ENCODE results near the gene CCL20.
A peak's percentile ranks its signal among the peaks of the same experiment; 100 is the strongest.

The CCL20 gene

DNA sequence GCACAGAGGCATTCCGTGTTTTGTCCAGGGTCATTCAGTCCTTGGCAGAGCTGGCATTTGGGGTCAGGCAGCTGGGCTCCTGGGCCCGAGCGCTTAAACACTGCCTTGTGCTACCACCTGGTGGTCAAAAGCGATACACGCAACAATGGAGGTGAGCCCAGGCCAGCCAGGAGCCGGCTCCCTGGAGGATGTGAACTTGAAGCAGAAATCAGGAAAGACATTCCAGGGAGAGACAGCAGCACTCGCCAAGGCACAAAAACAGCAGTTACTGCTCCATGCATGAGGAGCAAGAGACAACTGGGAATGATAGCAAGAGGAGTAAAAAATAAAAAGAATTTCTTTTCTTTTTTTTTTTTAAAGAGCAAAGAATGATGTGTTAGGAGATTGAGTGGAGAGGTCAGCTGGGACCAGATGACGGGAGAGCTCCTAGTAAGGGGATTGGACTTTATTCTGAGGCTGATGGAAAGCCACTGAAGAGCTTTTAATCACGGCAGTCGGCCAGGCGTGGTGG is 47.2 kb upstream of the CCL20 start (continued):
- TF ChIP-seq ZSCAN30 (tag by site-specific recombination; IDR thresholded peaks at IDR 0.05), result peak; percentile 63; the same call in 1 of the 2 replicates
- TF ChIP-seq ZNF114 (tag by site-specific recombination; IDR thresholded peaks at IDR 0.05), result no peak
- TF ChIP-seq KLF8 (tag by site-specific recombination; IDR thresholded peaks at IDR 0.05), result no peak
- TF ChIP-seq SCRT2 (tag by site-specific recombination; IDR thresholded peaks at IDR 0.05), result no peak
- TF ChIP-seq, protein P1, sequence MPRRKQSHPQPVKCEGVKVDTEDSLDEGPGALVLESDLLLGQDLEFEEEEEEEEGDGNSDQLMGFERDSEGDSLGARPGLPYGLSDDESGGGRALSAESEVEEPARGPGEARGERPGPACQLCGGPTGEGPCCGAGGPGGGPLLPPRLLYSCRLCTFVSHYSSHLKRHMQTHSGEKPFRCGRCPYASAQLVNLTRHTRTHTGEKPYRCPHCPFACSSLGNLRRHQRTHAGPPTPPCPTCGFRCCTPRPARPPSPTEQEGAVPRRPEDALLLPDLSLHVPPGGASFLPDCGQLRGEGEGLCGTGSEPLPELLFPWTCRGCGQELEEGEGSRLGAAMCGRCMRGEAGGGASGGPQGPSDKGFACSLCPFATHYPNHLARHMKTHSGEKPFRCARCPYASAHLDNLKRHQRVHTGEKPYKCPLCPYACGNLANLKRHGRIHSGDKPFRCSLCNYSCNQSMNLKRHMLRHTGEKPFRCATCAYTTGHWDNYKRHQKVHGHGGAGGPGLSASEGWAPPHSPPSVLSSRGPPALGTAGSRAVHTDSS (tag by site-specific recombination; IDR thresholded peaks at IDR 0.05), result no peak
- 0 out of 2 replicates have a peak, but pooled peaks have one; percentile 39 for TF ChIP-seq ZNF2 (tag by site-specific recombination; IDR thresholded peaks at IDR 0.05)
- TF ChIP-seq YY1 (tag by site-specific recombination; IDR thresholded peaks at IDR 0.05), result no peak
- TF ChIP-seq ZNF777 (tag by site-specific recombination; IDR thresholded peaks at IDR 0.05; ENCODE audit: borderline replicate concordance), result no peak
- TF ChIP-seq ZNF350 (tag by site-specific recombination; IDR thresholded peaks at IDR 0.05), result no peak
- no peak for TF ChIP-seq ZNF274 (IDR thresholded peaks at IDR 0.05; ENCODE audit: low read length)
- no peak for TF ChIP-seq ZNF274 (tag by site-specific recombination; IDR thresholded peaks at IDR 0.05; ENCODE audit: borderline replicate concordance)
- TF ChIP-seq ZNF768 (tag by site-specific recombination; IDR thresholded peaks at IDR 0.05), result no peak
- TF ChIP-seq MYNN (tag by site-specific recombination; IDR thresholded peaks at IDR 0.05; ENCODE audit: borderline replicate concordance), result no peak
- TF ChIP-seq ZNF600 (tag by site-specific recombination; IDR thresholded peaks at IDR 0.05), result no peak

DNA sequence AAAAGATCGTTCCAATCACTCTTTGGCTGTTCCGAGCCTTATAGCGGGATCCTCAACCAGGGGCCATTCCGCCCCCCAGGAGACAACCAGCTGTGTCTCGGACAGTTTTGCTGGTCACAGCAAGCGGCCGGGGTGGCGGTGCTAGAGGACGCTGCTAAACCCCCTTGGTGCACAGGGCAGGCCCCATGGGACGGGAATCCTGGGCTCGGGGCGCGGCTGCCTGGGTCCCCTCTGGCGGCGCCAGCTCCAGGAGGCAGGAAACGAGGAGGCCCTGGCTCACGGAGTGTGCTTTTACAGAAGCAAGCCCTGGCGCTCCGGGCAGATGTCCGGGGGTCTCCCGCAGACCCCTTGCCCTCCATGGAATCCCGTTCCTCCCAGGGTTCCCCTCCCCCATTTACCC is 45.8 kb upstream of the CCL20 start:
- no peak overlapping the region for H3K27ac ChIP-seq (ENCODE audit: extremely low read depth, low read depth, low read length)
- H3K4me3 ChIP-seq (ENCODE audit: low read depth, low read length), result no peak overlapping the region
- no peaks in the 10 kb centered on the region for H3K9me3 ChIP-seq (ENCODE audit: control insufficient read depth, insufficient read depth, low read depth, low read length)
- no peak for TF ChIP-seq ZNF266 (tag by site-specific recombination; IDR thresholded peaks at IDR 0.05; ENCODE audit: low read depth)
- TF ChIP-seq ZNF302 (tag by site-specific recombination; IDR thresholded peaks at IDR 0.05; ENCODE audit: low read depth), result no peak
- no peak for TF ChIP-seq ZNF768 (tag by site-specific recombination; IDR thresholded peaks at IDR 0.05)
- no peak for TF ChIP-seq SCRT1 (tag by site-specific recombination; IDR thresholded peaks at IDR 0.05; ENCODE audit: borderline replicate concordance)
- TF ChIP-seq, protein P2, sequence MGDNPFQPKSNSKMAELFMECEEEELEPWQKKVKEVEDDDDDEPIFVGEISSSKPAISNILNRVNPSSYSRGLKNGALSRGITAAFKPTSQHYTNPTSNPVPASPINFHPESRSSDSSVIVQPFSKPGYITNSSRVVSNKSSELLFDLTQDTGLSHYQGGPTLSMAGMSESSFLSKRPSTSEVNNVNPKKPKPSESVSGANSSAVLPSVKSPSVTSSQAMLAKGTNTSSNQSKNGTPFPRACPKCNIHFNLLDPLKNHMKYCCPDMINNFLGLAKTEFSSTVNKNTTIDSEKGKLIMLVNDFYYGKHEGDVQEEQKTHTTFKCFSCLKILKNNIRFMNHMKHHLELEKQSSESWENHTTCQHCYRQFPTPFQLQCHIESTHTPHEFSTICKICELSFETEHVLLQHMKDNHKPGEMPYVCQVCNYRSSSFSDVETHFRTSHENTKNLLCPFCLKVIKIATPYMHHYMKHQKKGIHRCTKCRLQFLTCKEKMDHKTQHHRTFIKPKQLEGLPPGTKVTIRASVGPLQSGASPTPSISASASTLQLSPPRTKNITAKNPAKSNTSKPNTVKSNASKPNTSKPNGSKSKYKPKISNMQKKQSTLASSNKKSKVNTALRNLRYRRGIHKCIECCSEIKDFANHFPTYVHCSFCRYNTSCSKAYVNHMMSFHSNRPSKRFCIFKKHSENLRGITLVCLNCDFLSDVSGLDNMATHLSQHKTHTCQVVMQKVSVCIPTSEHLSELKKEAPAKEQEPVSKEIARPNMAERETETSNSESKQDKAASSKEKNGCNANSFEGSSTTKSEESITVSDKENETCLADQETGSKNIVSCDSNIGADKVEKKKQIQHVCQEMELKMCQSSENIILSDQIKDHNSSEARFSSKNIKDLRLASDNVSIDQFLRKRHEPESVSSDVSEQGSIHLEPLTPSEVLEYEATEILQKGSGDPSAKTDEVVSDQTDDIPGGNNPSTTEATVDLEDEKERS (tag by site-specific recombination; IDR thresholded peaks at IDR 0.05), result no peak
- no peak for TF ChIP-seq OSR2 (tag by site-specific recombination; IDR thresholded peaks at IDR 0.05)
- TF ChIP-seq SP3 (tag by site-specific recombination; IDR thresholded peaks at IDR 0.05), result no peak
- TF ChIP-seq ZNF621 (tag by site-specific recombination; IDR thresholded peaks at IDR 0.05), result no peak
- TF ChIP-seq ZNF677 (tag by site-specific recombination; IDR thresholded peaks at IDR 0.05), result no peak
- TF ChIP-seq ZNF660 (tag by site-specific recombination; IDR thresholded peaks at IDR 0.05), result no peak
- TF ChIP-seq ZNF350 (tag by site-specific recombination; IDR thresholded peaks at IDR 0.05), result no peak
- TF ChIP-seq TRIM28 (IDR thresholded peaks at IDR 0.05; ENCODE audit: borderline replicate concordance, low read length), result no peak
- TF ChIP-seq ZNF24 (tag by site-specific recombination; IDR thresholded peaks at IDR 0.05), result no peak
- TF ChIP-seq, protein P3, sequence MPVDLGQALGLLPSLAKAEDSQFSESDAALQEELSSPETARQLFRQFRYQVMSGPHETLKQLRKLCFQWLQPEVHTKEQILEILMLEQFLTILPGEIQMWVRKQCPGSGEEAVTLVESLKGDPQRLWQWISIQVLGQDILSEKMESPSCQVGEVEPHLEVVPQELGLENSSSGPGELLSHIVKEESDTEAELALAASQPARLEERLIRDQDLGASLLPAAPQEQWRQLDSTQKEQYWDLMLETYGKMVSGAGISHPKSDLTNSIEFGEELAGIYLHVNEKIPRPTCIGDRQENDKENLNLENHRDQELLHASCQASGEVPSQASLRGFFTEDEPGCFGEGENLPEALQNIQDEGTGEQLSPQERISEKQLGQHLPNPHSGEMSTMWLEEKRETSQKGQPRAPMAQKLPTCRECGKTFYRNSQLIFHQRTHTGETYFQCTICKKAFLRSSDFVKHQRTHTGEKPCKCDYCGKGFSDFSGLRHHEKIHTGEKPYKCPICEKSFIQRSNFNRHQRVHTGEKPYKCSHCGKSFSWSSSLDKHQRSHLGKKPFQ (tag by site-specific recombination; IDR thresholded peaks at IDR 0.05), result no peak
- TF ChIP-seq PRDM1 (tag by site-specific recombination; IDR thresholded peaks at IDR 0.05), result no peak
- no peak for TF ChIP-seq GLIS2 (tag by site-specific recombination; IDR thresholded peaks at IDR 0.05)
- no peak for TF ChIP-seq ZNF670 (tag by site-specific recombination; IDR thresholded peaks at IDR 0.05; ENCODE audit: low read depth)
- TF ChIP-seq ZNF274 (IDR thresholded peaks at IDR 0.05; ENCODE audit: low read length), result no peak
- no peak for TF ChIP-seq ZNF274 (tag by site-specific recombination; IDR thresholded peaks at IDR 0.05; ENCODE audit: borderline replicate concordance)
- TF ChIP-seq ZNF629 (tag by site-specific recombination; IDR thresholded peaks at IDR 0.05), result no peak
- CTCF ChIA-PET, result interaction anchor here (2.7 to 7.6 kb wide), 3 partner anchors 109 to 362 kb away, joined by 13 to 125 read pairs (median 39); no protein-coding TSS in a partner anchor
- H3K36me3 ChIP-seq (ENCODE audit: control insufficient read depth in 2 of 2, insufficient read depth in 1 of 2, low read length in 2 of 2), result no peaks in the 10 kb centered on the region
- POLR2A ChIA-PET, result no interaction called here
- no peaks in the 10 kb centered on the region for H3K4me1 ChIP-seq (ENCODE audit: control insufficient read depth, insufficient read depth, low read length)
